Mesenchymal stem cell (in vitro differentiated cells and primary cell): Measurements from ENCODE around the gene GAB2.

Source experiments
- DNase-seq: peaks from one replicate; pipeline ENCODE4 v3.0.0-alpha.2; 2013
- H2AFZ ChIP-seq: one replicate; pipeline ENCODE4 v1.6.1; 2013; ENCODE audit warnings: low read depth, mild to moderate bottlenecking, control low read depth, inconsistent platforms, low read length, moderate library complexity
- H2AK5ac ChIP-seq: 2 replicates; pipeline ENCODE4 v1.6.1; 2013; ENCODE audit warnings: low read length, moderate library complexity, mild to moderate bottlenecking, inconsistent platforms; ENCODE audit not compliant: severe bottlenecking
- H2BK120ac ChIP-seq: one replicate; pipeline ENCODE4 v1.6.1; 2013; ENCODE audit warnings: low read depth, mild to moderate bottlenecking, inconsistent platforms, low read length, moderate library complexity
- H2BK12ac ChIP-seq, 2 experiments: one replicate each; pipeline ENCODE4 v1.6.1; 2013; ENCODE audit warnings: inconsistent platforms in 2 of 2, low read length in 2 of 2, mild to moderate bottlenecking in 2 of 2, moderate library complexity in 2 of 2, control low read depth in 1 of 2
- H2BK15ac ChIP-seq: one replicate; pipeline ENCODE4 v1.6.1; 2013; ENCODE audit warnings: mild to moderate bottlenecking, low read depth, inconsistent platforms; ENCODE audit not compliant: poor library complexity, severe bottlenecking
- H2BK5ac ChIP-seq: 2 replicates; pipeline ENCODE4 v1.6.1; 2013; ENCODE audit warnings: low read depth, mild to moderate bottlenecking, low read length, control low read depth, inconsistent platforms; ENCODE audit not compliant: poor library complexity, severe bottlenecking
- H3K14ac ChIP-seq, 2 experiments: one replicate each; pipeline ENCODE4 v1.6.1; 2013; ENCODE audit warnings: inconsistent platforms in 2 of 2, low read length in 2 of 2, control low read depth in 1 of 2, mild to moderate bottlenecking in 1 of 2, moderate library complexity in 1 of 2
- H3K18ac ChIP-seq, 2 experiments: one replicate each; pipeline ENCODE4 v1.6.1; 2013; ENCODE audit warnings: inconsistent platforms in 2 of 2, low read length in 2 of 2, control low read depth in 1 of 2, low read depth in 1 of 2, mild to moderate bottlenecking in 1 of 2
- H3K23ac ChIP-seq, 2 experiments: one replicate each; pipeline ENCODE4 v1.6.1; 2013; ENCODE audit warnings: inconsistent platforms in 2 of 2, low read length in 2 of 2, mild to moderate bottlenecking in 2 of 2, moderate library complexity in 2 of 2, control low read depth in 1 of 2
- H3K27ac ChIP-seq: 2 replicates; pipeline ENCODE4 v1.5.1; 2013; ENCODE audit warnings: mild to moderate bottlenecking, moderate library complexity, low read length, control low read depth, inconsistent platforms; ENCODE audit not compliant: poor library complexity, severe bottlenecking
- H3K27me3 ChIP-seq, 2 experiments: 2 replicates each; pipeline versions ENCODE4 v1.6.1 to v1.7.0; 2013; ENCODE audit warnings: low read length in 2 of 2, mild to moderate bottlenecking in 2 of 2, moderate library complexity in 2 of 2, control low read depth in 1 of 2, inconsistent platforms in 1 of 2; ENCODE audit not compliant: control insufficient read depth in 1 of 2, insufficient read depth in 1 of 2
- H3K36me3 ChIP-seq, 2 experiments: 2 replicates each; pipeline versions ENCODE4 v1.6.1 to v1.7.0; 2013; ENCODE audit warnings: low read length in 2 of 2, control low read depth in 1 of 2, inconsistent platforms in 1 of 2, low read depth in 1 of 2, mild to moderate bottlenecking in 1 of 2; ENCODE audit not compliant: insufficient read depth in 2 of 2, control insufficient read depth in 1 of 2
- H3K4ac ChIP-seq, 2 experiments: one replicate each; pipeline ENCODE4 v1.6.1; 2013; ENCODE audit warnings: inconsistent platforms in 2 of 2, low read length in 2 of 2, mild to moderate bottlenecking in 2 of 2, moderate library complexity in 2 of 2, control low read depth in 1 of 2, low read depth in 1 of 2
- H3K4me1 ChIP-seq: 2 replicates; pipeline ENCODE4 v1.6.1; 2013; ENCODE audit warnings: low read depth, low read length, control low read depth; ENCODE audit not compliant: control insufficient read depth, insufficient read depth
- H3K4me2 ChIP-seq: 2 replicates; pipeline ENCODE4 v1.6.1; 2013; ENCODE audit warnings: low read length, mild to moderate bottlenecking, inconsistent platforms; ENCODE audit not compliant: poor library complexity, severe bottlenecking
- H3K4me3 ChIP-seq, 2 experiments: 2 replicates each; pipeline versions ENCODE4 v1.5.1 to v1.7.0; 2013; ENCODE audit warnings: low read length in 2 of 2, mild to moderate bottlenecking in 2 of 2, control low read depth in 1 of 2, low read depth in 1 of 2; ENCODE audit not compliant: insufficient read depth in 1 of 2
- H3K79me1 ChIP-seq: replicated peaks from 2 replicates; pipeline ENCODE4 v1.6.1; 2013; ENCODE audit warnings: mild to moderate bottlenecking, control low read depth, low read length, inconsistent platforms; ENCODE audit not compliant: poor library complexity, severe bottlenecking
- H3K9ac ChIP-seq: 2 replicates; pipeline ENCODE4 v1.7.0; 2013; ENCODE audit warnings: mild to moderate bottlenecking, low read length, moderate library complexity
- H3K9me3 ChIP-seq: 2 replicates; pipeline ENCODE4 v1.7.0; 2013; ENCODE audit warnings: mild to moderate bottlenecking, low read length; ENCODE audit not compliant: control insufficient read depth
- H4K8ac ChIP-seq: one replicate; pipeline ENCODE4 v1.6.1; 2013; ENCODE audit warnings: inconsistent platforms, mild to moderate bottlenecking, low read length, moderate library complexity
- H4K91ac ChIP-seq: one replicate; pipeline ENCODE4 v1.6.1; 2013; ENCODE audit warnings: mild to moderate bottlenecking, low read length, inconsistent platforms
- WGBS: methylation state at CpG from one replicate; pipeline ENCODE4 v1.1.7; 2013; ENCODE audit warnings: mixed read lengths; 5-methylcytosine and 5-hydroxymethylcytosine counted together

Gene GAB2

DNA sequence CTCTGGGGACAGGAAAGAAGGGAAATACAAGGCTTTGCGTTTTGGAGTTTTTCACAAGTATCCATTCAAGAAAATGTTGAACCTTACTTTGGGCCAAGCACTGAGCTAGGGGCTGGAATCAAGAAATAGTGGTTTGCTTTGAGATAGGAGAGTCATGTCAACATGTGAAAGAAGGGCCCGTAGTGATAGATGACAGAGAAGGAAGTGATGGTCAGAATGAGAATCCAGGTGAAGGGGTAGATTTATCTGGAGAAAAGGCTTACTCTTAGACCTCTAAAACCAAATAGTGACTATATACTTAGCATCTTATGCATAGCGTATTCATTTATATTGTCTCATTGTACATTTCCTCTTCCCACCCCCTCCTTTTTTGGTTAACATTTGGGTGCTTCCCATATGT is 87.3 kb downstream of the GAB2 start:
- H3K18ac ChIP-seq: no peak overlapping the region
- no peak overlapping the region for H2BK120ac ChIP-seq

GRCh38 chr11:78327945-78328344 is 89.7 kb downstream of the GAB2 start:
- H3K14ac ChIP-seq: no peak overlapping the region
- no peak overlapping the region for H3K27ac ChIP-seq
- no peaks in the 10 kb centered on the region for H3K9me3 ChIP-seq
- no peaks in the 10 kb centered on the region for H3K4me1 ChIP-seq
- H4K8ac ChIP-seq: no peak overlapping the region
- no peak overlapping the region for H2AFZ ChIP-seq
- no peaks in the 10 kb centered on the region for H3K36me3 ChIP-seq
- H3K4me2 ChIP-seq: no peak overlapping the region
- H3K79me1 ChIP-seq: peaks cover 28% of the 10 kb centered on the region
- H2BK12ac ChIP-seq: no peak overlapping the region
- 88% methylated on average over 4 of the region's 6 CpGs for WGBS
- H2AK5ac ChIP-seq: no peak overlapping the region
- H2BK5ac ChIP-seq: no peak overlapping the region
- no peak overlapping the region for H3K18ac ChIP-seq
- no peak for DNase-seq
- no peak overlapping the region for H4K91ac ChIP-seq
- H3K9ac ChIP-seq: no peak overlapping the region
- no peak overlapping the region for H3K4ac ChIP-seq
- no peak overlapping the region for H3K4me3 ChIP-seq
- no peaks in the 10 kb centered on the region for H3K27me3 ChIP-seq
- no peak overlapping the region for H2BK120ac ChIP-seq
- H2BK15ac ChIP-seq: no peak overlapping the region
- no peak overlapping the region for H3K23ac ChIP-seq

More for the DNA sequence above, 87.3 kb downstream of the GAB2 start:
- Histone ChIP-seq H3K36me3 (no peaks in the 10 kb centered on the region), H3K4me2 (no peak overlapping the region), H3K4ac (no peak overlapping the region), H4K8ac (no peak overlapping the region), H3K14ac (no peak overlapping the region), H2BK5ac (no peak overlapping the region), H3K4me3 (no peak overlapping the region), H2AK5ac (no peak overlapping the region), H2BK15ac (no peak overlapping the region), H3K79me1 (peaks cover 23% of the 10 kb centered on the region), H3K9me3 (peaks cover 3% of the 10 kb centered on the region), H3K9ac (no peak overlapping the region), H3K27ac (no peak overlapping the region), H2BK12ac (no peak overlapping the region), H3K23ac (no peak overlapping the region), H2AFZ (no peak overlapping the region), H3K27me3 (no peaks in the 10 kb centered on the region), H4K91ac (no peak overlapping the region), H3K4me1 (no peaks in the 10 kb centered on the region)
- DNase-seq: no peak
- 90% methylated on average over 1 of the region's 3 CpGs for whole genome bisulfite sequencing

DNA sequence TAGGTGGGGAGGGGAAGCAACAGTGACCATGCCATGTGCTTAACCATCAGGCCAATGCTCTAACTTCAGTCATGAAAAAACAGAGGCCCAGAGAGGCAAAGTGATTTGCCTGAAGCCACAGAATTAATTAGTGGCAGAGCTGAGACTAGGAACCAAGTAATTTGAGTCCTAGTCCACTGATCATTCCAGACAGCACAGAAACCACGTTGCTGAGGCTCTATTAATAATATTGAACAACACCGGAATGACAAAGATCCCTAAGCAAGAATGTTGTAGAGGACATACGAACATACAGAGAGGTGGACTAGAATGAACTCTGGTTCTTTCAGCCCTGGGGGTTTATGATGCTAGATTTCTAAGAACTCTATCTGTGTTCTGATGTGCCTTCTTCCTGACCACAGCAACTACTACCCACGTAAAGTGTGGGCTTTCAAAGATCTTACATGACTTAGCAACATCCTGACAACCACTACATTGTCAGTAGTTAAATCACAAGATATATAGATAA is 92.3 kb downstream of the GAB2 start:
- Histone ChIP-seq H3K4me3 (no peak overlapping the region), H3K4me2 (no peak overlapping the region), H2AK5ac (no peak overlapping the region), H3K36me3 (no peaks in the 10 kb centered on the region), H3K4ac (no peak overlapping the region), H3K23ac (no peak overlapping the region), H3K14ac (no peak overlapping the region), H4K8ac (no peak overlapping the region), H2BK15ac (no peak overlapping the region), H2BK12ac (no peak overlapping the region), H3K4me1 (no peaks in the 10 kb centered on the region), H2AFZ (no peak overlapping the region), H3K9me3 (no peaks in the 10 kb centered on the region), H4K91ac (no peak overlapping the region), H2BK120ac (no peak overlapping the region), H3K9ac (no peak overlapping the region), H3K27ac (no peak overlapping the region), H3K27me3 (no peaks in the 10 kb centered on the region), H3K18ac (no peak overlapping the region), H2BK5ac (no peak overlapping the region), H3K79me1 (peaks cover 30% of the 10 kb centered on the region)
- WGBS: 89% methylated on average over 3 of the region's 4 CpGs
- no peak for DNase-seq

- no peak overlapping the region for H3K4ac ChIP-seq
Measured at GRCh38 chr11:78323363-78323762, 94.3 kb downstream of the GAB2 start.

More at GRCh38 chr11:78323363-78323762, 94.3 kb downstream of the GAB2 start:
- 100% methylated on average over 2 of the region's 6 CpGs for WGBS
- Histone ChIP-seq H3K9me3 (no peaks in the 10 kb centered on the region), H3K4me1 (no peaks in the 10 kb centered on the region), H3K9ac (no peak overlapping the region), H4K8ac (no peak overlapping the region), H2BK120ac (no peak overlapping the region), H2BK12ac (no peak overlapping the region), H3K4me2 (no peak overlapping the region), H3K18ac (no peak overlapping the region), H2AK5ac (no peak overlapping the region), H2BK15ac (no peak overlapping the region), H3K79me1 (peaks cover 34% of the 10 kb centered on the region), H3K27me3 (no peaks in the 10 kb centered on the region), H3K23ac (no peak overlapping the region), H3K36me3 (no peaks in the 10 kb centered on the region), H3K14ac (no peak overlapping the region), H2BK5ac (no peak overlapping the region), H3K27ac (no peak overlapping the region), H4K91ac (no peak overlapping the region), H3K4me3 (no peak overlapping the region), H2AFZ (no peak overlapping the region)
- DNase-seq: no peak
